GM23338 (cell line): ENCODE results near the gene LYZ. TPM values are rescaled to one million over a fixed set of nuclear protein-coding genes. Genes with fewer than 3 reads are reported as not detected.

ENCODE experiments used
- ATAC-seq: fragments of 200-7000 bp; cut with Tn5 transposase; 3 replicates; pipeline ENCODE4 v1.9.1; 2020
- DNase-seq: peaks from one replicate; pipeline ENCODE4 v3.0.0-alpha.2; 2015; ENCODE audit warnings: low spot score
- H2AFZ ChIP-seq: fragments of 200-600 bp; sonication (generic); 2 replicates; pipeline ENCODE4 v1.8.0; 2016; ENCODE audit warnings: antibody characterized with exemption, mild to moderate bottlenecking, moderate library complexity
- H3F3A ChIP-seq: fragments of 200-600 bp; sonication (generic); replicated peaks from 2 replicates; pipeline ENCODE4 v1.8.0; 2017; ENCODE audit warnings: antibody characterized with exemption, mixed run types, low read depth
- H3K27ac ChIP-seq: fragments of 200-600 bp; sonication (generic); 2 replicates; pipeline ENCODE4 v1.6.1; 2016; ENCODE audit warnings: low read depth
- H3K27me3 ChIP-seq: fragments of 200-600 bp; sonication (generic); 2 replicates; pipeline ENCODE4 v1.8.0; 2016; ENCODE audit warnings: mild to moderate bottlenecking, mixed run types, moderate library complexity; ENCODE audit not compliant: insufficient read depth
- H3K36me3 ChIP-seq: fragments of 200-600 bp; sonication (generic); 2 replicates; pipeline ENCODE4 v1.8.0; 2016; ENCODE audit warnings: mild to moderate bottlenecking; ENCODE audit not compliant: insufficient read depth
- H3K4me1 ChIP-seq: fragments of 200-600 bp; sonication (generic); 2 replicates; pipeline ENCODE4 v1.8.0; 2016; ENCODE audit warnings: mild to moderate bottlenecking, moderate library complexity; ENCODE audit not compliant: insufficient read depth
- H3K4me2 ChIP-seq: fragments of 200-600 bp; sonication (generic); 2 replicates; pipeline ENCODE4 v1.7.1; 2017; ENCODE audit warnings: mixed run types
- H3K4me3 ChIP-seq: fragments of 200-600 bp; sonication (generic); 2 replicates; pipeline ENCODE4 v1.6.1; 2016; ENCODE audit warnings: mixed run types
- H3K79me2 ChIP-seq: fragments of 200-600 bp; sonication (generic); replicated peaks from 2 replicates; pipeline ENCODE4 v1.8.0; 2017; ENCODE audit warnings: mild to moderate bottlenecking; ENCODE audit not compliant: insufficient read depth
- H3K9me2 ChIP-seq: fragments of 200-600 bp; sonication (generic); 2 replicates; pipeline ENCODE4 v1.8.0; 2017; ENCODE audit not compliant: insufficient read depth
- H4K20me1 ChIP-seq: fragments of 200-600 bp; sonication (generic); replicated peaks from 2 replicates; pipeline ENCODE4 v1.8.0; 2017; ENCODE audit warnings: mild to moderate bottlenecking; ENCODE audit not compliant: insufficient read depth
- H3K27ac Mint-ChIP-seq: 2 replicates; pipeline ENCODE4 v1.8.0; 2020; ENCODE audit warnings: inconsistent platforms, mild to moderate bottlenecking, moderate library complexity, mixed read lengths
- H3K27me3 Mint-ChIP-seq: 3 replicates; pipeline ENCODE4 v1.8.0; 2022; ENCODE audit warnings: low read depth, mild to moderate bottlenecking, moderate library complexity, mixed read lengths, inconsistent platforms; ENCODE audit not compliant: insufficient read depth, poor library complexity
- H3K36me3 Mint-ChIP-seq: 3 replicates; pipeline ENCODE4 v1.8.0; 2021; ENCODE audit warnings: low read depth, mild to moderate bottlenecking, inconsistent platforms, moderate library complexity, mixed read lengths
- H3K4me1 Mint-ChIP-seq: 3 replicates; pipeline ENCODE4 v1.8.0; 2020; ENCODE audit warnings: mild to moderate bottlenecking, inconsistent platforms, mixed read lengths
- H3K4me3 Mint-ChIP-seq: 3 replicates; pipeline ENCODE4 v1.8.0; 2021; ENCODE audit warnings: moderate library complexity, mild to moderate bottlenecking, inconsistent platforms, mixed read lengths
- H3K9me3 Mint-ChIP-seq: 3 replicates; pipeline ENCODE4 v1.8.0; 2020; ENCODE audit warnings: moderate library complexity, mild to moderate bottlenecking, inconsistent platforms, mixed read lengths
- EZH2 ChIP-seq: fragments of 200-600 bp; sonication (generic); IDR thresholded peaks from one replicate; pipeline ENCODE4 v1.8.0; 2017; ENCODE audit warnings: antibody characterized with exemption, mild to moderate bottlenecking, low read depth; ENCODE audit not compliant: unreplicated experiment
- NANOG ChIP-seq: IDR thresholded peaks from 2 replicates; pipeline ENCODE4 v1.6.1; 2016; ENCODE audit warnings: antibody characterized with exemption, borderline replicate concordance
- STAT1 ChIP-seq: IDR thresholded peaks from one replicate; pipeline ENCODE4 v1.6.1; 2016; ENCODE audit warnings: antibody characterized with exemption; ENCODE audit not compliant: unreplicated experiment
- ZNF331 ChIP-seq: fragments of 250-450 bp; sonication (Bioruptor Pico); IDR thresholded peaks from 2 replicates; pipeline ENCODE4 v1.5.0; 2020; ENCODE audit warnings: low read depth, mild to moderate bottlenecking, moderate library complexity
- polyA plus RNA-seq: library from polyadenylated mRNA; unstranded; fragments of >200 nt; fragmentation: Nextera tagmentation; extraction: Ambion mirVana; gene quantifications from 2 replicates; pipeline ENCODE4 v1.2.1, GENCODE V29; 2016
- total RNA-seq: library from RNA; depleted of rRNA; stranded (reverse); fragments of >200 nt; shearing (Covaris generic); gene quantifications from 2 replicates; pipeline ENCODE4 v1.2.3, GENCODE V29; 2014
- TF ChIP-seq, protein P1 (sequence below), 2 experiments: fragments of 200-600 bp in 1 of 2; sonication (generic) in 1 of 2; conservative IDR thresholded peaks; 2 replicates each; pipeline versions ENCODE4 v1.5.1 to v1.6.1; 2016 to 2017; ENCODE audit warnings: antibody characterized with exemption in 2 of 2, low read depth in 2 of 2, mild to moderate bottlenecking in 2 of 2, moderate library complexity in 1 of 2
- TF ChIP-seq, protein P2 (sequence below): fragments of 250-450 bp; sonication (Bioruptor Pico); IDR thresholded peaks from 2 replicates; pipeline ENCODE4 v1.5.0; 2020; ENCODE audit warnings: mild to moderate bottlenecking, moderate library complexity
- TF ChIP-seq, protein P3 (sequence below): IDR thresholded peaks from 2 replicates; pipeline ENCODE4 v1.6.1; 2016; ENCODE audit warnings: antibody characterized with exemption

Gene LYZ
- total and polyA plus RNA-seq, 2 experiments from 2014 or later, result not detected

DNA sequence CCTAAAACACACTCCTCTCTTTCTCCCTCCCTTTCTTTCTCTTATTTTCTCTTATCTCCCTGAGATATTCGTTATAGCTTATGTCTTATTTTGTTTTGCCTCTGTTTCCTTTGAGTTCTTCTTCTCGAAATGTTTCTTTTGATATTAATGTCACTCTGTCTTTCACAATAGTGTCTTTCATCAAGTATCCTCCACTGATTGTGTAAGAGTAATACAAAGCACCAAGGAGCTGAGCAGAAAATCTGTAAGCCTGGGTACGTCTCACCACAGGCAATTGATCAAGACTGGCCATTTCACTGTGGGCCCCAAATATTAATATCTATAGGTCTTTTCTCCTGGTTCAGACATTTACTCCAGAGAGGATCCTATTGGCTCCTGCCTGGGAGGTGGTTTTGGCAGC is 4.8 kb upstream of the LYZ start (continued):
- TF ChIP-seq EZH2, result no peak
- no peak for TF ChIP-seq ZNF331 (CRISPR knock-in tag)
- TF ChIP-seq, protein P1, sequence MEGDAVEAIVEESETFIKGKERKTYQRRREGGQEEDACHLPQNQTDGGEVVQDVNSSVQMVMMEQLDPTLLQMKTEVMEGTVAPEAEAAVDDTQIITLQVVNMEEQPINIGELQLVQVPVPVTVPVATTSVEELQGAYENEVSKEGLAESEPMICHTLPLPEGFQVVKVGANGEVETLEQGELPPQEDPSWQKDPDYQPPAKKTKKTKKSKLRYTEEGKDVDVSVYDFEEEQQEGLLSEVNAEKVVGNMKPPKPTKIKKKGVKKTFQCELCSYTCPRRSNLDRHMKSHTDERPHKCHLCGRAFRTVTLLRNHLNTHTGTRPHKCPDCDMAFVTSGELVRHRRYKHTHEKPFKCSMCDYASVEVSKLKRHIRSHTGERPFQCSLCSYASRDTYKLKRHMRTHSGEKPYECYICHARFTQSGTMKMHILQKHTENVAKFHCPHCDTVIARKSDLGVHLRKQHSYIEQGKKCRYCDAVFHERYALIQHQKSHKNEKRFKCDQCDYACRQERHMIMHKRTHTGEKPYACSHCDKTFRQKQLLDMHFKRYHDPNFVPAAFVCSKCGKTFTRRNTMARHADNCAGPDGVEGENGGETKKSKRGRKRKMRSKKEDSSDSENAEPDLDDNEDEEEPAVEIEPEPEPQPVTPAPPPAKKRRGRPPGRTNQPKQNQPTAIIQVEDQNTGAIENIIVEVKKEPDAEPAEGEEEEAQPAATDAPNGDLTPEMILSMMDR (conservative IDR thresholded peaks at IDR 0.05; ENCODE audit: low read depth in 2 of 2), result no peak
- TF ChIP-seq NANOG, result no peak

DNA sequence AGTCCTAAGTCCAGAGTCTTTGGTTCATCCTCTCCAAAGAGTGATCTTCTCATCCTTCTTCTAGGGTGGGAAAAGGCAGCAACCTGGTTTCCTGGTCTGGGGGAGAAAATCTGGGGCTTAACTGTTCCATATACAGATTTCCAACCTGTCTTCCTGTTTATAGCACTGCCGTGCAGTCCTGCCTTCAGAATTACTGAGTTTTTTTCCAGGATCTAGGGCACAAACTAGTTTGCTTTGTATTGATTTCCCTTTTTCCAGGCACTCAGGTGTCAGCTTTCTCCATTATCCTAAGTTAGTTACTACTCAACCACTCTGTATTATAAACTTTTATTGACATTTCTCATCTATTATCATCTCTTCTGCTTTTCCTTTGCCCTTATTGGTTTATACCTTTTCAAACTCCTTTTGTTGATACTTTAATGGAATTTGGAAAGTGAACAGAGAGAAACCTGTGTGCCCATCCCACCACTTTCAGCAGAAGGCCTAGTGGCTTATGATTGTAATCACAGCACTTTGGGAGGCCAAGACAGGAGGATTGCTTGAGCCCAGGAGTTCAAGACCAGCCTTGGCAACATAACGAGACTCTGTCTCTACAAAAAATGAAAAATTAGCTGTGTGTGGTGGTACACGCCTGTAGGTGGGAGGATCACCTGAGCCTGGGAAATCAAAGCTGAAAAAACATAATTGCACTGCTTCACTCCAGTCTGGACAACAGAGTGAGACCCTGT is 4.1 kb upstream of the LYZ start:
- no peak overlapping the region; the same call in 1 of the 2 replicates for H3K27ac Mint-ChIP-seq
- ATAC-seq, result no peak

More for the DNA sequence above, 4.1 kb upstream of the LYZ start:
- Histone ChIP-seq H4K20me1 (no peaks in the 10 kb centered on the region), H3K27me3 (no peaks in the 10 kb centered on the region), H3F3A (no peaks in the 10 kb centered on the region), H3K4me1 (no peaks in the 10 kb centered on the region), H3K79me2 (no peaks in the 10 kb centered on the region), H3K9me2 (no peaks in the 10 kb centered on the region), H3K4me2 (no peak overlapping the region), H3K36me3 (no peaks in the 10 kb centered on the region), H3K27ac (no peak overlapping the region), H2AFZ (peak overlapping the region; percentile 77; the same call in 1 of the 2 replicates), H3K4me3 (no peak overlapping the region)
- H3K27me3 Mint-ChIP-seq, result peaks cover 2% of the 10 kb centered on the region
- no peak for DNase-seq
- H3K9me3 Mint-ChIP-seq, result no peaks in the 10 kb centered on the region
- no peaks in the 10 kb centered on the region for H3K36me3 Mint-ChIP-seq
- no peak for TF ChIP-seq STAT1
- no peak for TF ChIP-seq NANOG
- TF ChIP-seq, protein P2, sequence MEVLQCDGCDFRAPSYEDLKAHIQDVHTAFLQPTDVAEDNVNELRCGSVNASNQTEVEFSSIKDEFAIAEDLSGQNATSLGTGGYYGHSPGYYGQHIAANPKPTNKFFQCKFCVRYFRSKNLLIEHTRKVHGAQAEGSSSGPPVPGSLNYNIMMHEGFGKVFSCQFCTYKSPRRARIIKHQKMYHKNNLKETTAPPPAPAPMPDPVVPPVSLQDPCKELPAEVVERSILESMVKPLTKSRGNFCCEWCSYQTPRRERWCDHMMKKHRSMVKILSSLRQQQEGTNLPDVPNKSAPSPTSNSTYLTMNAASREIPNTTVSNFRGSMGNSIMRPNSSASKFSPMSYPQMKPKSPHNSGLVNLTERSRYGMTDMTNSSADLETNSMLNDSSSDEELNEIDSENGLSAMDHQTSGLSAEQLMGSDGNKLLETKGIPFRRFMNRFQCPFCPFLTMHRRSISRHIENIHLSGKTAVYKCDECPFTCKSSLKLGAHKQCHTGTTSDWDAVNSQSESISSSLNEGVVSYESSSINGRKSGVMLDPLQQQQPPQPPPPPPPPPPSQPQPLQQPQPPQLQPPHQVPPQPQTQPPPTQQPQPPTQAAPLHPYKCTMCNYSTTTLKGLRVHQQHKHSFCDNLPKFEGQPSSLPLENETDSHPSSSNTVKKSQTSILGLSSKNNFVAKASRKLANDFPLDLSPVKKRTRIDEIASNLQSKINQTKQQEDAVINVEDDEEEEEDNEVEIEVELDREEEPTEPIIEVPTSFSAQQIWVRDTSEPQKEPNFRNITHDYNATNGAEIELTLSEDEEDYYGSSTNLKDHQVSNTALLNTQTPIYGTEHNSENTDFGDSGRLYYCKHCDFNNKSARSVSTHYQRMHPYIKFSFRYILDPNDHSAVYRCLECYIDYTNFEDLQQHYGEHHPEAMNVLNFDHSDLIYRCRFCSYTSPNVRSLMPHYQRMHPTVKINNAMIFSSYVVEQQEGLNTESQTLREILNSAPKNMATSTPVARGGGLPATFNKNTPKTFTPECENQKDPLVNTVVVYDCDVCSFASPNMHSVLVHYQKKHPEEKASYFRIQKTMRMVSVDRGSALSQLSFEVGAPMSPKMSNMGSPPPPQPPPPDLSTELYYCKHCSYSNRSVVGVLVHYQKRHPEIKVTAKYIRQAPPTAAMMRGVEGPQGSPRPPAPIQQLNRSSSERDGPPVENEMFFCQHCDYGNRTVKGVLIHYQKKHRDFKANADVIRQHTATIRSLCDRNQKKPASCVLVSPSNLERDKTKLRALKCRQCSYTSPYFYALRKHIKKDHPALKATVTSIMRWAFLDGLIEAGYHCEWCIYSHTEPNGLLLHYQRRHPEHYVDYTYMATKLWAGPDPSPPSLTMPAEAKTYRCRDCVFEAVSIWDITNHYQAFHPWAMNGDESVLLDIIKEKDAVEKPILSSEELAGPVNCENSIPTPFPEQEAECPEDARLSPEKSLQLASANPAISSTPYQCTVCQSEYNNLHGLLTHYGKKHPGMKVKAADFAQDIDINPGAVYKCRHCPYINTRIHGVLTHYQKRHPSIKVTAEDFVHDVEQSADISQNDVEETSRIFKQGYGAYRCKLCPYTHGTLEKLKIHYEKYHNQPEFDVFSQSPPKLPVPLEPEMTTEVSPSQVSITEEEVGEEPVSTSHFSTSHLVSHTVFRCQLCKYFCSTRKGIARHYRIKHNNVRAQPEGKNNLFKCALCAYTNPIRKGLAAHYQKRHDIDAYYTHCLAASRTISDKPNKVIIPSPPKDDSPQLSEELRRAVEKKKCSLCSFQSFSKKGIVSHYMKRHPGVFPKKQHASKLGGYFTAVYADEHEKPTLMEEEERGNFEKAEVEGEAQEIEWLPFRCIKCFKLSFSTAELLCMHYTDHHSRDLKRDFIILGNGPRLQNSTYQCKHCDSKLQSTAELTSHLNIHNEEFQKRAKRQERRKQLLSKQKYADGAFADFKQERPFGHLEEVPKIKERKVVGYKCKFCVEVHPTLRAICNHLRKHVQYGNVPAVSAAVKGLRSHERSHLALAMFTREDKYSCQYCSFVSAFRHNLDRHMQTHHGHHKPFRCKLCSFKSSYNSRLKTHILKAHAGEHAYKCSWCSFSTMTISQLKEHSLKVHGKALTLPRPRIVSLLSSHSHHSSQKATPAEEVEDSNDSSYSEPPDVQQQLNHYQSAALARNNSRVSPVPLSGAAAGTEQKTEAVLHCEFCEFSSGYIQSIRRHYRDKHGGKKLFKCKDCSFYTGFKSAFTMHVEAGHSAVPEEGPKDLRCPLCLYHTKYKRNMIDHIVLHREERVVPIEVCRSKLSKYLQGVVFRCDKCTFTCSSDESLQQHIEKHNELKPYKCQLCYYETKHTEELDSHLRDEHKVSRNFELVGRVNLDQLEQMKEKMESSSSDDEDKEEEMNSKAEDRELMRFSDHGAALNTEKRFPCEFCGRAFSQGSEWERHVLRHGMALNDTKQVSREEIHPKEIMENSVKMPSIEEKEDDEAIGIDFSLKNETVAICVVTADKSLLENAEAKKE (CRISPR knock-in tag), result no peak
- TF ChIP-seq, protein P3, sequence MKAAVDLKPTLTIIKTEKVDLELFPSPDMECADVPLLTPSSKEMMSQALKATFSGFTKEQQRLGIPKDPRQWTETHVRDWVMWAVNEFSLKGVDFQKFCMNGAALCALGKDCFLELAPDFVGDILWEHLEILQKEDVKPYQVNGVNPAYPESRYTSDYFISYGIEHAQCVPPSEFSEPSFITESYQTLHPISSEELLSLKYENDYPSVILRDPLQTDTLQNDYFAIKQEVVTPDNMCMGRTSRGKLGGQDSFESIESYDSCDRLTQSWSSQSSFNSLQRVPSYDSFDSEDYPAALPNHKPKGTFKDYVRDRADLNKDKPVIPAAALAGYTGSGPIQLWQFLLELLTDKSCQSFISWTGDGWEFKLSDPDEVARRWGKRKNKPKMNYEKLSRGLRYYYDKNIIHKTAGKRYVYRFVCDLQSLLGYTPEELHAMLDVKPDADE, result no peak
- H3K4me3 Mint-ChIP-seq, result no peak overlapping the region
- H3K4me1 Mint-ChIP-seq, result peaks cover 13% of the 10 kb centered on the region
